Measurements from ENCODE around the gene TARS3.
"Not testable (repeated sequence)": the region's sequence is repeated elsewhere in the genome, so short reads cannot be mapped to it uniquely, and the experiment has no call there.

Gene TARS3

GRCh38 chr15:101652786-101653430 lies 71.4 kb downstream of the TARS3 start:
- no peak for DNase-seq

- DNase-seq, result peak; percentile 60
Measured at GRCh38 chr15:101652098-101652785, 72.0 kb downstream of the TARS3 start, which contains the start of gene TM2D3. Gene TM2D3, minus strand, starts transcription at chr15:101652381. Its CDS starts 20 bp downstream, at chr15:101652361.

DNA sequence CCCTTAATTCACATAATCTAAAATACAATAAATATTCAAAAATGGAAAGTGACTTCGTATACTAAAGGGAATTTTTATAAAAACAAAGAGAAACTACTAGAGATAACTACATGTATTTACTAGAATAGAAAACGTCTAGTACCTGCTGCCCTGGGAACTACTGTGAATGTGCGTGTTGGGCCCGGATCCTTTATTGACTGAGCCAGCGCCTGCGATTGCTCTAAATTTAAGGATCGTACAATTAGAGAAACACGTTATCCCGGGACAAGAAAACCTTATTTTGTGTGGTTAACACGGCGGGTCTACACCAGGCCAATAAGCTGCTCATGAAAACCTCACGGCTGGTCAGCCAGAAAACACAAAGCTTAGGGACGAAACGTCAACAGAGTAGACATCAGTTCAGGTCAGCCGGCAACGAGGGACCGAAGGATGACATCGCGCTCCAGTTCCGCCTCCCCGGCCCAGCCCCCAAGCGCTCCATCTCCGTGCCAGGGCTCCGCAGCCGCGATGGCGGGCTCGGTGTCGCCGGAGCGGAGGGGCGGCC lies 72.6 kb downstream of the TARS3 start:
- no peak for DNase-seq

DNA sequence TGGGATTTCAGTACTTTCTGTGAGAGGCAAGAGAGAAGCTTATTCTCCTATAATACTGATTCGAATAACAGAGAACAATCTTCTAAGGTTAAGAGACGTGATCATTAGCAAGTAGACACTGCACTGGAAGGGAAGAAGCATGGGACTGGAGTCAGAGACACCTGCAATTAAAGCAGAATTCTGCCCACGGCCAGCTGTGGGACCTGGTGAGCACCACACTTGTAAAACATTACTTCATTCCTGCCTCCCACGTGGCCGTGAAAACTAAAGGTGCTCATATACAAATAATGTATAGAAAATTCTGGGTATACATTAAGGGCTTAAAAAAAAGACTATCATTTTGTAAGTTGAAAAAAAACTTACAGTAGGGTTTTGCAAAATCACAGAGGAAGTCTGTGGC lies 74.1 kb downstream of the TARS3 start:
- no peak for DNase-seq

- no peak for DNase-seq
Measured at GRCh38 chr15:101648356-101648755, 75.9 kb downstream of the TARS3 start.

GRCh38 chr15:101647251-101647650 lies 77.0 kb downstream of the TARS3 start:
- DNase-seq, result no peak

- no peak for DNase-seq
Measured at GRCh38 chr15:101646672-101647071, 77.6 kb downstream of the TARS3 start.

DNA sequence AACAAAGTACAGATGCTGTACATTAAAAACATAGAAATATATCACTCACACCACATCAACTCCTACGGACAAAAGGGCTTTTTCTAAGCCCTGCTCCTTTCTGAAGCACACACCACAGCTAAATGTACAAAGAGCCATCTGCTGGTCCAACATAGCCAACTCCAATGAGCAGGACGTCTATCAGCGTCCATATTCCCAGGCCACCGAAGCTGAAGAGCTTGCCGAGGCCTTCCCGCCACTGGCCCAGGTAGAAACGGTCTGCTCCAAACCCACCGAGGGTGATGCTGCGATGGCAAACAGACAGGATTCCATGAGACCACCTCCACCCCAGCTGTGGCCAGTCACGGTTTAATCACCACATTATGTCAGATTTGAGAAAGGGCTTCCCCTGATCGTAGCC lies 81.9 kb downstream of the TARS3 start:
- DNase-seq, result no peak

DNA sequence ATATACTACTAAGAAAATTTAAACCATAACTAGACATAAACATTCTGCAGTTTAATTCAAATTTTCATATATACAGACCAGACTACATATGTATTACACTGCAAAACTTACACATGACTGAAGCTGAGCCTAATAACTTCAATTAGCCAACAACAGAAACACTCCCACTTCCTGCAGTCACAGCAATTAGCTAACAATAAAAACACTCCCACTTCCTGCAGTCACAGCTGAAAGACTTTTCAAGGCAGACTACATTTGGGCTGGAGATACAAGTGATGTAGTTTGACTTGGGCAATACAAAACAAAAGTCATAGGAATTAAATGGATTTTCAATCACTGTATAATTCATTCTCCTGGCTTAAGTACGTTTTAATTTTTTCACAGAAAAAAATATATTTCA lies 82.4 kb downstream of the TARS3 start:
- DNase-seq, result no peak

- DNase-seq, result peak; percentile 4
Measured at GRCh38 chr15:101641129-101641764, 83.0 kb downstream of the TARS3 start.

DNA sequence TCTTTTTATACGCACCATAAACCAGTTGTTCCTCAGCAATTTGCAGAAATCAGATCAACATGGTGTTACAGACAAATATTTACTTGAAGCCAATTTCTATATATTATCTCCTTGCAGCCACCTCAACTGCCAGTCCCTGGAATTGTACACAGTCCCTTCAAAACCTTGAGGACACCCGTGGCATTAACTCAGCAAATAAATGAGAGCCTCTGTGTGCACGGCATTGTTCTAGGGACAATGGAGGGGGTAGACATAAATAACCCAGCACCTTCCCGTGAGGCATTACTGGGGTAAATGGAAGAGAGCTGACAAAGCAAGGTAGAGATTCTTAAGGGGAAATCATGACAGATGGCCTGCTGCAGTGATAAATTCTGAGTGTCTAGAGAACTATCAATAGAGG lies 84.6 kb downstream of the TARS3 start:
- DNase-seq, result no peak

GRCh38 chr15:101637919-101638318 lies 86.4 kb downstream of the TARS3 start:
- no peak for DNase-seq

DNA sequence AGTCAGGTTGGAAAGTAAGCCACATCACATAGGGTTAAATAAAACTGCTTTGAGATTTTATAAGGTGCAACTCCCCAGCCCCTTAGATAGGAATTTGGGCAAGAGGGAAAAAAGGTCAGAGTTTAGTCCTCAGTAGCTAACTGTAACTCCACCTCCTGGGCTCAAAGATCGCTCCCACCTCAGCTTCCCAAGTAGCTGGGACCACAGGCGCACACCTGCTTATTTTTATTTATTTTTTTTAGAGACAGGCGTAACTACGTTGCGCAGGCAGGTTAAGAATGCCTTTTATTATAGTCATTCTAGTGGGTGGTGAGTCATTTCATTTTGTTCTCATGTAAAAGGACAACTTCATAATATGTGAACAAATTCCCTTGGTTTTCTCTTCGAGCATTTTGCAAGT lies 86.8 kb downstream of the TARS3 start:
- DNase-seq, result no peak

- DNase-seq, result no peak
Measured at GRCh38 chr15:101637038-101637437, 87.2 kb downstream of the TARS3 start.

GRCh38 chr15:101635944-101636727 lies 88.1 kb downstream of the TARS3 start:
- DNase-seq, result no peak

DNA sequence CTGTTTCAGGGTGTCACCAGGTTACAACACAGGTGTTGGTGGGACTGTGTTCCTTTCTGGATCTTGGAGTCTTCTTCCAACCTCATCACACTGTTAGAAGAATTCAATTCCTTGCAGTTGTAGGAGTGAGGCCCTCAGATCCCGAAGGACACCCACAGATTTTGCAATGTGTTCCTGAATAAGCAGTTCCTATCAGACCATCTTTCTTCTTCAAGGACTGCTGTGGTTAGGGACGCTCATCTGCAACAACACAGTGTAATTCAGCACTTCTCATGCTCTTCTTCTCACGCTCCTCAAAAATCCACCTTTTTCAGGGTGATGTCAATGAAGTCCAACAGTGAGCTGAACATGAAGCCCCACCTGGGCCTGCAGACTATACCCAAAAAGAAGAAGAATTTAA lies 90.9 kb downstream of the TARS3 start:
- DNase-seq, result no peak

DNA sequence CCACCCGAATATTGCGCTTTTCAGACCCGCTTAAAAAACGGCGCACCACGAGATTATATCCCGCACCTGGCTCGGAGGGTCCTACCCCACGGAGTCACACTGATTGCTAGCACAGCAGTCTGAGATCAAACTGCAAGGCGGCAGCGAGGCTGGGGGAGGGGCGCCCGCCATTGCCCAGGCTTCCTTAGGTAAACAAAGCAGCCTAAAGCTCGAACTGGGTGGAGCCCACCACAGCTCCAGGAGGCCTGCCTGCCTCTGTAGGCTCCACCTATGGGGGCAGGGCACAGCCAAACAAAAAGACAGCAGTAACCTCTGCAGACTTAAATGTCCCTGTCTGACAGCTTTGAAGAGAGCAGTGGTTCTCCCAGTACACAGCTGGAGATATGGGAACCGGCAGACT lies 97.5 kb downstream of the TARS3 start:
- DNase-seq, result not testable (repeated sequence)

DNA sequence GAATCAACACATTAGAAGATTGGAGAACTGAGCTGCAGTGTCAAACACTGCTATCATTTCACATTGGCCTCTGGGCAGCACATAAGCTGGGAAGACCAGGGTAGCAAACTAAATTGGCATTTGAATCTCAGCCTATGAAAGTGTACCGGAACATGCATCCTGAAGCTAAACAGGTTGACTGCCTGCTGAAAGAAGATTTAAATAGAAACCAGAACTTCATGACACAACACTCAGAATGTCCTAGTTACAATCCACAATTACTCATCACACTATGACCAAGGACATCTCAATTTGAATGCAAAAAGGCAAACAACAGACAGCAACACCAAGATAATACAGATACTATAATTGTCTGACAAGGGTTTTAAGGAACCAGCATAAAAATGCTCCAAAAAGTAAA lies 98.3 kb downstream of the TARS3 start:
- DNase-seq, result no peak

DNA sequence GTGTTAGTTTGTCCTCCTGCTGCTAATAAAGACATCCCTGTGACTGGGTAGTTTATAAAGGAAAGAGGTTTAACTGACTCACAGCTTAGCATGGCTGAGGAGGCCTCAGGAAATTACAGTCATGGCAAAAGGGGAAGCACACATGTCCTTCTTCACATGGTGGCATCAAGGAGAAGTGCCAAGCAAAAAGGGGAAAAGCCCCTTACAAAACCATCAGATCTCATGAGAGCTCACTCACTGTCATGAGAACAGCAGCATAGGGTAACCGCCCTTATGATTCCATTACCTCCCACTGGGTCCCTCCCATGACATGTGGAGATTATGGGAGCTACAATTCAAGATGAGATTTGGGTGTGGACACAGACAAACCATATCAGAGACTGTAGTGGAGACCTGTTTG lies 99.1 kb downstream of the TARS3 start:
- DNase-seq, result no peak

DNA sequence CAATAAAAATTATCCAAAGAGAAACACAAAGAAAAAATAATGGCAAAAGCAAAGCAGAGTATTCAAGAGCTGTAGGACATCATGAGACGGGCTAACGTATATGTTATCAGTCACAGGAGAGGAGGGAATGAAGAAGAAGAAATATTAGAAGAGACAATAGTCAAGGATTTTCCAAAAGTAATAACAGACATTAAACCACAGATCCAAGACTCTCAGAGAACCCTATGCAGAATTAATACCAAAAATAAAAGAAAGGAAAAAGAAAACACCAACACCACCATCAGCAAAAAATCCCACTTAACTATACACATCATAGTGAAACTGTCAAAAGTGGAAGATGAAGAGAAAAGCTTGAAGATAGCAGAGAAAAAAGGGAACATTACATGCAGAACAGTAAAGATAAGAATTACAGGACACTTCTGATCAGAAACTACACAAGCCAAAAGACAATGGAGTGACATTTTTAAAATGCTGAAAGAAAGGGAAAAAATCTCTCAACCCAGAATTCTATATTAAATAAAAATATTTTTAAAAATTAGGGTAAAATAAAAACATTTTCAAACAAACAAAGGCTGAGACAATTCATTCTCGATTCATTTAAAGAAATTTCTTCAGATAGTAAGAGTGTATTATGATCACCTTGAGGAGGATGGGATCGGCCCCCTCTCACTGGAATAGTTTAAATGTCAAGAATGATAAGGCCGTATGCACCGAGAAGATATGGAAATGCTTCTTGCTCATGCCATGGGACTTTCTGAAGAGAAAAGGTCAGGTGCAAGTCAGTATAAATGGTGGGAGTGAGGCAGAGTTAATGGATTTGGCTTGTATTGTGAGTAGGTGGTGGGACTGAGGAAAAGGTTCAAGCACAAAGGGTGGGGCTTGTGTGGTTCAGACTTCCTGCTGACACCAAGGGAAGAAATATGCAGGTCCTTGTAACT lies 100.6 kb downstream of the TARS3 start:
- no peak for DNase-seq

GRCh38 chr15:101621961-101622360 lies 102.3 kb downstream of the TARS3 start:
- DNase-seq, result no peak

GRCh38 chr15:101620671-101621070 lies 103.6 kb downstream of the TARS3 start:
- DNase-seq, result no peak

All from NCI-H2029 (cell line).